Suprapubic skin (tissue), 4 donors: Measurements from ENCODE around the gene RBMX2. TPM values are rescaled to one million over a fixed set of nuclear protein-coding genes. Genes with fewer than 3 reads are reported as not detected.

Experiments used
- DNase-seq, 2 donors: peaks; one replicate each; pipeline ENCODE4 v3.0.0-alpha.2; 2019; ENCODE audit warnings: low spot score in 2 of 2
- H3K27ac ChIP-seq: fragments of 200-600 bp; sonication (generic); one replicate; pipeline ENCODE4 v1.5.1; 2019
- H3K27me3 ChIP-seq: fragments of 200-600 bp; sonication (generic); one replicate; pipeline ENCODE4 v1.5.1; 2019
- H3K36me3 ChIP-seq: fragments of 200-600 bp; sonication (generic); one replicate; pipeline ENCODE4 v1.5.1; 2019
- H3K4me1 ChIP-seq: fragments of 200-600 bp; sonication (generic); one replicate; pipeline ENCODE4 v1.5.1; 2019
- H3K4me3 ChIP-seq: fragments of 200-600 bp; sonication (generic); one replicate; pipeline ENCODE4 v1.5.1; 2019; ENCODE audit warnings: mild to moderate bottlenecking
- H3K9me3 ChIP-seq: fragments of 200-600 bp; sonication (generic); one replicate; pipeline ENCODE4 v1.5.1; 2019
- EP300 ChIP-seq: sonication (generic); formaldehyde crosslinking; IDR thresholded peaks from one replicate; pipeline ENCODE4 v1.6.1; 2017; ENCODE audit warnings: antibody characterized with exemption
- POLR2A ChIP-seq, 2 donors: fragments of 450-650 bp; IDR thresholded peaks; one replicate each; pipeline ENCODE4 v1.6.1; 2017; ENCODE audit warnings: antibody characterized with exemption in 2 of 2, mild to moderate bottlenecking in 2 of 2, moderate library complexity in 2 of 2
- POLR2AphosphoS5 ChIP-seq, 3 donors: sonication (generic); formaldehyde crosslinking; IDR thresholded peaks; one replicate each; pipeline ENCODE4 v1.6.1; 2017; ENCODE audit warnings: antibody characterized with exemption in 3 of 3
- WGBS: methylation state at CpG from one replicate; pipeline ENCODE4 v1.1.5; 2018; 5-methylcytosine and 5-hydroxymethylcytosine counted together
- total RNA-seq, 4 donors: library from RNA; depleted of rRNA; stranded (reverse); fragments of >200 nt; gene quantifications; one replicate each; pipeline ENCODE4 v1.1.0, GENCODE V29; 2016
- TF ChIP-seq, protein P1 (sequence below), 2 donors: fragments of 200-600 bp in 1 of 2; fragments of 450-650 bp in 1 of 2; sonication (generic) in 1 of 2; IDR thresholded peaks; one replicate each; pipeline ENCODE4 v1.5.1; 2016 to 2019; ENCODE audit warnings: antibody characterized with exemption in 2 of 2, mild to moderate bottlenecking in 1 of 2, moderate library complexity in 1 of 2

RBMX2 gene
- total RNA-seq, 4 donors from 2014 or later = 11.3 to 22.5 (median 15.9) TPM

DNA sequence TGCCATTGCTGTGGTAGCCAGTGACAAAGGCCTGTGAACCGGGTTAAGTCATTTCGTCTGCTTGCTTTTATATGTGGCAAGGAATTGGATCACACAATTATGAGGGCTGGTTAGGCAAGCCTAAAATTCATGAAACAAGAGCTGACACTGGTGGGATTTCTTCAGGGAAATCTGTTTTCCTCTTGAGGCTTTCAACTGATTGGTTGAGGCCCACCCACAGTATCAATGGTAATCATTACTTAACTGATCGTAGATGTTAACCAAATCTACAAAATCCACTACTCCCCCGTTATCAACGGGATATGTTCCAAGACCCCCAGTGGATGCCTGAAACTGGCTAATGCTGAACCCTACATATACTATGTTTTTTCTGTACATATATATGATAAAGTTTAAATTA is 13.0 kb downstream of the RBMX2 start:
- WGBS = 92% methylated on average over 5 of the region's 5 CpGs
- no peak for DNase-seq
- Histone ChIP-seq H3K27ac (no peak overlapping the region), H3K27me3 (no peaks in the 10 kb centered on the region), H3K4me1 (no peaks in the 10 kb centered on the region), H3K9me3 (no peaks in the 10 kb centered on the region), H3K4me3 (no peak overlapping the region), H3K36me3 (peaks cover 13% of the 10 kb centered on the region)
- TF ChIP-seq EP300 (no peak), POLR2A (IDR thresholded peaks at IDR 0.05) (no peak), POLR2AphosphoS5 (IDR thresholded peaks at IDR 0.05) (no peak)
- TF ChIP-seq, protein P1, sequence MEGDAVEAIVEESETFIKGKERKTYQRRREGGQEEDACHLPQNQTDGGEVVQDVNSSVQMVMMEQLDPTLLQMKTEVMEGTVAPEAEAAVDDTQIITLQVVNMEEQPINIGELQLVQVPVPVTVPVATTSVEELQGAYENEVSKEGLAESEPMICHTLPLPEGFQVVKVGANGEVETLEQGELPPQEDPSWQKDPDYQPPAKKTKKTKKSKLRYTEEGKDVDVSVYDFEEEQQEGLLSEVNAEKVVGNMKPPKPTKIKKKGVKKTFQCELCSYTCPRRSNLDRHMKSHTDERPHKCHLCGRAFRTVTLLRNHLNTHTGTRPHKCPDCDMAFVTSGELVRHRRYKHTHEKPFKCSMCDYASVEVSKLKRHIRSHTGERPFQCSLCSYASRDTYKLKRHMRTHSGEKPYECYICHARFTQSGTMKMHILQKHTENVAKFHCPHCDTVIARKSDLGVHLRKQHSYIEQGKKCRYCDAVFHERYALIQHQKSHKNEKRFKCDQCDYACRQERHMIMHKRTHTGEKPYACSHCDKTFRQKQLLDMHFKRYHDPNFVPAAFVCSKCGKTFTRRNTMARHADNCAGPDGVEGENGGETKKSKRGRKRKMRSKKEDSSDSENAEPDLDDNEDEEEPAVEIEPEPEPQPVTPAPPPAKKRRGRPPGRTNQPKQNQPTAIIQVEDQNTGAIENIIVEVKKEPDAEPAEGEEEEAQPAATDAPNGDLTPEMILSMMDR (IDR thresholded peaks at IDR 0.05) = no peak

DNA sequence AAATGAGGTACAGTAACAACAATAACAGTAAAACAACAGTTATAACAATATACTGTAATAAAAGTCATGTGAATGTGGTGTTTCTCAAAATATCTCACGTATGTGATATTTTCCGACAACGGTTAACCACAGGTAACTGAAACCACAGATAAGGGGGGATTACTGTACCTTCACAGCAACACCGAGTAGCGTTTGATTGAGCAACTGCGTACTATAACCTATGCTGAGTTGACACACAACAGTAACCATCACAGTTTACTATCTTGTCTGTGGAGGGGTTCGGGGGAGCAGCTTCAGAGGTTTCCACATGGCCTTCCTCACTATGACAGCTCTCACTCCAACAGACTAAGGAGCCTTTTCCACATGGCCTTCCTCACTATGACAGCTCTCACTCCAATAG is 13.4 kb downstream of the RBMX2 start:
- Histone ChIP-seq H3K4me1 (no peaks in the 10 kb centered on the region), H3K4me3 (no peak overlapping the region), H3K36me3 (peaks cover 12% of the 10 kb centered on the region), H3K27me3 (no peaks in the 10 kb centered on the region), H3K27ac (no peak overlapping the region), H3K9me3 (no peaks in the 10 kb centered on the region)
- WGBS = 90% methylated on average over 7 of the region's 7 CpGs
- no peak for TF ChIP-seq POLR2A (IDR thresholded peaks at IDR 0.05)
- no peak for DNase-seq

DNA sequence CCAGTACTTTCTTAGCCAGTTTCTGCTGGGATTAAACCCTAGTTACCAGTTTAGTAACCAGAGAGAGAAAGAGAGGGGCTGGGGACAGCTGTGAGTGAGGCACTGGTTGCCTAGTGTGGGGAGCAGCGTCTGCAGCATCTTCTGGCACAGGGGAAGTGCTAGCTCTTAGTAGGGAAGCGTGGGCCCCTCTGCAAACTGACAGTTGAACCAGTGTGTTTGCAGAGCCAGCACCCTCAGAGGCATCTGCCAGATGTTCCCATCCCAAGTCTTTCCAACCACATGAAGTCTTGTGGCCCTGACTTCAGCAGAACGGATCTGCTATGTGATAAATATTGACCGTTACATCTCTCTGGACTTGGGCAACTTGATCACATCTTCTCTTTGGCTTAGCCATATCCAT is 15.0 kb downstream of the RBMX2 start:
- TF ChIP-seq, protein P1 (IDR thresholded peaks at IDR 0.05) = no peak
- H3K36me3 ChIP-seq = peaks cover 4% of the 10 kb centered on the region
- WGBS = 66% methylated on average over 4 of the region's 4 CpGs

DNA sequence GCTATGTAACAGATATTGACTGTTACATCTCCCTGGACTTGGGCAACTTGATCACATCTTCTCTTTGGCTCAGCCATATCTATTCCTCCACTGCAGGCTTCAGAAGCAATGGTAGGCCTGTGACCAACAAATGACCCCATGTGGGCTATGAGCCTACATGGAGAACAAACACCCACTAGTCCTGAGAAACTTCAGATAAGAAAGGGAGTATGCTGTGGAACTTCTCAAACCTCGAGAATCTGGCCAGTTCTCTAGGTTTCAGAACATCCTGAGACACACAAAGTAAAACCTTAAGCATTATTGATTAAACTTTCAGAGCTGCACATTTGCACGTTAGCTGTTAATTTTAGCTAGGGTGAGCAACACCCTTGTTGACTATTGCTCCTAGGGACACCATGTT is 16.3 kb downstream of the RBMX2 start:
- no peaks in the 10 kb centered on the region for H3K4me1 ChIP-seq
- H3K27ac ChIP-seq = no peak overlapping the region
- TF ChIP-seq POLR2AphosphoS5 (IDR thresholded peaks at IDR 0.05) (no peak), EP300 (no peak), POLR2A (IDR thresholded peaks at IDR 0.05) (no peak)
- TF ChIP-seq, protein P1 (IDR thresholded peaks at IDR 0.05) = no peak
- no peaks in the 10 kb centered on the region for H3K27me3 ChIP-seq
- H3K36me3 ChIP-seq = no peaks in the 10 kb centered on the region
- H3K4me3 ChIP-seq = no peak overlapping the region
- WGBS = 71% methylated on average over 2 of the region's 2 CpGs
- no peaks in the 10 kb centered on the region for H3K9me3 ChIP-seq
- no peak for DNase-seq

More for the DNA sequence above, 15.0 kb downstream of the RBMX2 start:
- Histone ChIP-seq H3K4me1 (no peaks in the 10 kb centered on the region), H3K4me3 (no peak overlapping the region), H3K9me3 (no peaks in the 10 kb centered on the region), H3K27me3 (no peaks in the 10 kb centered on the region), H3K27ac (no peak overlapping the region)
- no peak for DNase-seq

DNA sequence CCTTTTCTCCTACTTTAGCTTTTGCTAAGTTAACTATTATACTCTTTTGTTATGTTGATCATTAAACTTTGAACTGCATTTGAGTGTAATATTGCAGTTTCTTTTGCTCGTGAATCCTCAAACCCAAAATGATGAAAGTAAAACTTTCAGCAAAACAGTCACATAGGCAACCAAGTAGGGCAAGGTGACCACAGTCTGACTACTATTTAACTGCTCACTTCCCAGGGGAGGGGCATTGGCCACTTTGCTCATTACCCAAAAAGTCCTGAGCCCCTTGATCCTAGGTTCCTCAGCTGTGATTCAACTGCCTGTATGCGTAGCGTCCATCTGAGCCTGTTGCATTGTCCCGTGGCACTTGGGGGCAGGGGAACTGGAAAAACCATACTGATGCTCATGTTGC is 17.0 kb downstream of the RBMX2 start:
- Histone ChIP-seq H3K27ac (no peak overlapping the region), H3K4me3 (no peak overlapping the region), H3K27me3 (no peaks in the 10 kb centered on the region), H3K9me3 (no peaks in the 10 kb centered on the region), H3K4me1 (no peaks in the 10 kb centered on the region), H3K36me3 (no peaks in the 10 kb centered on the region)
- WGBS = 84% methylated on average over 4 of the region's 4 CpGs
- DNase-seq = no peak
- TF ChIP-seq EP300 (no peak), POLR2AphosphoS5 (IDR thresholded peaks at IDR 0.05) (no peak), POLR2A (IDR thresholded peaks at IDR 0.05) (no peak)
- TF ChIP-seq, protein P1 (IDR thresholded peaks at IDR 0.05) = no peak

DNA sequence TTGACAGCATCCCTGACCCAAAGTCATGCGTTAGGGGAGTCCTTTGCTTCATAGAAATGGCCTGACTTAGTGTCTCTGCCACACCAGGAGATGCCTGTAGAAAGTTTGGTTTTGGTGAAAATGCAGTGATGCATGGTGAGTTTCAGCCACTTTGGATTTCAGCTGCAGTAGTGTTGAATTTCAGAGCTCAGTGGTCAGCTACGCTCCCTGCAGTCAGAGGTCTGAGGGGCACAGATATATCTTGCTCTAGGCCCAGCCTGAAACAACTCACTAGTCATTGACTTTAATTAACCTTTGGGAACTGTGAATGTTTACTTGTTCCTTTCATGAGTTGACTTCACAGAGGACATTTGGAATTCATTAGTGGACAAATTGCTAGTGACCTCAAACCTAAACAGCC is 17.5 kb downstream of the RBMX2 start:
- TF ChIP-seq POLR2AphosphoS5 (IDR thresholded peaks at IDR 0.05) (no peak), POLR2A (IDR thresholded peaks at IDR 0.05) (no peak), EP300 (no peak)
- TF ChIP-seq, protein P1 (IDR thresholded peaks at IDR 0.05) = no peak
- no peak for DNase-seq
- 63% methylated on average over 2 of the region's 2 CpGs for WGBS

More for the DNA sequence above, 17.5 kb downstream of the RBMX2 start:
- Histone ChIP-seq H3K4me3 (no peak overlapping the region), H3K36me3 (no peaks in the 10 kb centered on the region), H3K27ac (no peak overlapping the region), H3K9me3 (no peaks in the 10 kb centered on the region), H3K27me3 (no peaks in the 10 kb centered on the region), H3K4me1 (no peaks in the 10 kb centered on the region)
